ENCODE data around the gene MYO7A.

MYO7A gene

GRCh38 chr11:77129842-77130756 lies 2.1 kb downstream of the MYO7A start:
- DNase-seq, result no peak

DNA sequence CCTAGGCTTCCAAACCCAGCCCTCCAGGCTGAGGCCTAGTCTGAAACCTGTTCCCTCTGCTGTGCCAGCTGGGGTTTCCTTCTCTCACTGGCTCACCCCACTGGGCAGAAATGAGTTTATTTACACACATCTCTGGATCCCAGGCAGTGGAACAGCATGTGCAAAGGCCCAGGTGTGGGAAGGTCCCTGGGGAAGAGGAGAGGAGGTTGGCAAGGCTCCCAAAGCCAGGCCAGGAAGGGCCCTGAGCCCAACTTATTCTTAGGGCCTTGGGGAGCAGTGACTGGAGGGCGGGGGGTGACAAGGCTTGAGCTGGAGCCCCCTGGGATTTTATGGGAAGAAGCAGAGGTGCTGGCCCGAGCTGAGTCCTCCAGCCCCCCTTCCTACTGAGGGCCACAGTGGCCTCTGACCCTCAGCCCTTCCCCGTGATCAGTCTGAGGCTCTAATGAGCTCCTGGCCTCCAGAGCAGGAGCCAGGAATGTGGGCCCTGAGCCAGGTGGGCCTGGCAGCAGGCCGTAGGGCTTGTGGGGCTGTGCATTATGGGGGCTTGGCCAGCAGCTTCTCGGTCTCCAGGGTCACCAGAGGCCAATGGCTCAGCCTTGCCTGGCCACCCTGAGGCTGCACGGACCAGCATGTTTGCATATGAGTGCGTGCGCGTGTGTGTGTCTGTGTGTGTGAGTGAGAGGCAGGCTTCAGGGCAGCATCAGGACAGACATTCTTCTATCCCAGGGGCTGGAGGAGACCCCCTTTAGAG lies 2.9 kb downstream of the MYO7A start:
- DNase-seq, result no peak

DNA sequence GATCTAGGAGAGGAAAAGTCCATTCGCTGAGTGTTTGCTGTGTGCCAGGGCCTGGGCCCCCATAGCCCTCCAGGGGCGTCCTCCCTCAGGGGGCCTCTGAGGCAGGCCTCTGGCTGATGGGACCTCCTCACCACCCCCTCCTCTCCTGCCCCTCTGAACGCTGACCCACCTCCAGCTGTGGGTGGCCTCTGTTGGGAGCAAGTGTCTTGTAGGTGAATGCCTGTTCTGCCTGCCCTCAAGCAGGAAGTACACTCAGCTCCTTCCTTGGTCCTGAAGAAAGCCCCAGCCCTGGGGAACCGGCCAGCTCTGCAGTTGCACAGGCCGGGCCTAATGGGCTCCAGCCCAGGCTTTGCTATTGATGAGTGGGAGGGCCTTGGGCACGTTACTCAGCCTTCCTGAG lies 3.5 kb downstream of the MYO7A start:
- DNase-seq, result no peak

DNA sequence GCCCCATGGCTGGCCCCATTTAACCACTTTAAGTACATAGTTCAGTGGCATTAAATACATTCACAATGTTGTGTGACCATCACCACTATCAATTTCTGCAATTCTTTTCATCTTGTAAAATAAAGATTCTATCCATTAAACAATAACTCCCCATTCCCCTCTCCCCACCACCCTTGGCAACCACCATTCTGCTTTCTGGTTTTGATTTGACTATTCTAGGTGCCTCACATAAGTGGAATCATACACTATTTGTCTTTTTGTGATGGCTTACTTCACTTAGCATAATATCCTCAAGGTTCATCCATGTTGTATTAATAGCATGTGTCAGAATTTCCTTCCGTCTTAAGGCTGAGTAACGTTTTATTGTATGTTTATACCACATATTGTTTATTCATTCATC lies 7.0 kb downstream of the MYO7A start:
- DNase-seq, result no peak

DNA sequence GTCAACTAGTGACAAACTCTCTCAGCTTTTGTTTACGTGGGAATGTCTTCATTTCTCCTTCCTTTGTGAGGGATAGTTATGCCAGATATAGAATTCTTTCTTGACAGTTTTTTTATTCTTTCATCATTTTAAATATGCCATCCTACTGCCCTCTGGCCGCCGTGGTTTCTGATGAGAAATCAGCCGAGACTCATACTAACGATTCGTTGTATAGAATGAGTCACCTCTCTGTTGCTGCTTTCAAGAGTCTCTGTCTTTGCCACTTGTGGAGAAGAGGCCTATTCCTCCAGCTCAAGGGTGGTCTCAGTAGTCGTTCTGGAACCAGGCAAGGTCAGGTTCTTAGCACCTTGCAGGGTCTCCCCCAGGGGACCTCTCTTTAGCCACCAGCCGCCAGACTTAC lies 8.0 kb downstream of the MYO7A start:
- DNase-seq, result peak in 1 of 3 donors; percentile 32

DNA sequence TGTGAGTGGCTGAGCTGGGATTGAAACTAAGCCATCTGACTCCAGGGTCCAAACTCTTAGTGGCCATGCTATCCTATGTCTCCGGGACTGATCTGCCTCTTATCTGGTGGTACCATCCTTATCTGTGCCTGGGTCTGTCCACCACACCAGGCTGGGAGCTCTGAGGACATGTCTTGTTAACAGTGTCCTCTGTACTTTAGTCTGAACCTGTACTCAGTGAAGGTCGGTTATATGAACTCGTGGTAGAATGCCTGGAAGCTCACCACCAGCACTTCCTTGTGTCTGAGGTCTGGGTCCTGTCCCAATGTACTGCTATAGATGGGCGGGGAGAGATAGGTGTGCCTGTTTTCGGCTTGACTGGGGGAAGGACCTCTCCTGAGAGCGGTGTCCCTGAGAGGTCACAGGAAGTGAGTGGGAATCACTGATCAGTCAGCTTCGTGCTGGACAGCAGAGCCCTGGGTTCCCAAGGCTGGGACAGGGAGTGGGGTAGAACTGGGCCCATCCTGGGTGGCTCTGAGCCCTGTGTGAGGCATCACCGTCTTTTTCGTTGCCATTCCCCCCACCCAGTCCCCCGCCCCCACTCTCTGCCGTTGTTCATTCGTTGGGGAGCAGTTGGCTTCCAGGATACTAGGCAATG lies 8.9 kb downstream of the MYO7A start:
- no peak for DNase-seq

GRCh38 chr11:77137421-77137820 lies 9.4 kb downstream of the MYO7A start:
- no peak for DNase-seq

DNA sequence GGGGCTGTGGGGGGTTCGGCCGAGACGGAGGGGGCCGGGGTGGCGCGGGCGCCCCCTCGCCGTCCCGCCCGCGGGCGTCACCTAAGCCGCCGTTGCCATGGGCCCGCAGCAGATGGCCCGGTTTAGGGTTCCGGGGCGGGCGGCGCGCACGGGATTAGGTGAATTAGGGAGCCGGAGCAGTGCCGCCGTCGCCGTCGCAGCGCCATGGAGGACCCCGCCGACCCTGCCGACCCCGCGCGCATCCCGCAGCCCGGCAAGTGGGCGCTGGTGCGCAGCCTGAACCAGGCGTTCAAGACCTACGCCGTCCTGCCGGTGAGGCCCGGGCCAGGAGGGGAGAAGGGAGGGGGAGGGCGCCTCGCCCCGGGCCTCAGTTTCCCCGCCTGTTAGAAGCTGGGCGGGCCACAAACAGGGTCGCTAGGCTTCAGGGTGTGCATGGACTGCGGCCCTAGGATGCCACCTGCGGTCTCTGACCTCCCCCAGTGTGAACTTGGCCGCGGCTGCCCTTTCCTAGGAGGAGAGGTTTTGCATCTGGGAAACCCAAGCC lies 10.1 kb downstream of the MYO7A start:
- DNase-seq, result no peak

DNA sequence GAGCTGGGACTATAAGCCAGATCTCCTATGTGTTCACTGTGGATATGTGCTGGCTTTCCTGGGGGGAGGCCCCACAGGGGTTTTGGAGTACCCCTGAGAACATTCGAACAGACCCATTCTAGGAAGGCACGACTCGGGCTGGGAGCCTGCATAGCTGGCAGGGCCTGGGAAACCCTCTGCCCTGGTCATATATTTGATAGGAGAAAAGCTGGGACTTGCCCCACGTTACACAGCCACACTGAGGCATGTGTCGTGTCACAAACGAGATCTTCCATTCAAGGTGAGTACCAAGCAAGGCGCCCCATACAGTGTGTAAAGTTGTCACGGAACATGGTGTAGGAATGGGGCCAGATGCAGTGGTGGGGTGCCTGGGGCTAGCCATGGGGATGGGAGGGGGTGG lies 11.2 kb downstream of the MYO7A start:
- no peak for DNase-seq

GRCh38 chr11:77140231-77140851 lies 12.3 kb downstream of the MYO7A start:
- DNase-seq, result no peak

- DNase-seq, result no peak
These were observed 13.0 kb downstream of the MYO7A start for GRCh38 chr11:77141034-77141433.

- DNase-seq, result no peak
These were observed 13.4 kb downstream of the MYO7A start for GRCh38 chr11:77141475-77141874.

DNA sequence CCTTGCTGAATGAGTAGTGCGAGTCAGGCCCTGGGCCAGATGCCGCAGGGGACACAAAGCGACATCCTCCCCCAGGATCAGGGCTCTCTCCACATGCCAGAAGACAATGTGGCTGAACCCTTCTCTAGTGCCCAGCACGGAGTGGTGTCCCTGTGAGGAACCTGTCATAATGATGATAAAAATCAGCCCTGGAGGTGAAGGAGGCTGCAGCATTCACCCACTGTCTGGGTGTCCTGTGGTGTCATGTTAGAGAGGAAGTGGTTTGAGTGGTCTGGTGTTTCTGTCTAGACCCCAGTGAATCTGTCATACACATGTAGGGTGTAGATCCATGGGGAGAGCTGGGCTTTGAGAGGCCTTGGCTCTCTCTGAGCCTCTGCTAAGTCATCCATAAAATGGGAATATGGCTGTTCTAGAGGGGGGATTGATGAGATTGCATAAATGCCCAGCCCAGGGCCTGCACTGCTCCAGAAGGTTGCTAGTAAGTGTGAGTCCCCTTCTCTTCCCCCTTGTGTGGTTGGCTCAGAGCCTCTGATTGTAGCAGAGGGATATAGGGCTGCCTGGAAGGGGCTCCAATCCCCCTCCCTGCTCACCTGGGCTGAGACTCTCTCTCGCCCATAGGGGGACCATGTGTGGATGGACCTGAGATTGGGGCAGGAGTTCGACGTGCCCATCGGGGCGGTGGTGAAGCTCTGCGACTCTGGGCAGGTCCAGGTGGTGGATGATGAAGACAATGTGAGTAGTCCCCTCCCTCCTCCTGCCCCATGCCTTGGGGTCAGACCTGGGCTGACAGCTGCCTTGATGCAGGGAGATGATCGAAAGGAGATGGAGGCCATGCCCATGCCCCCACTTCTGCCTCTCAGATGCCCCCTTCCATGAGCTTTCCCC lies 14.3 kb downstream of the MYO7A start:
- DNase-seq, result no peak

DNA sequence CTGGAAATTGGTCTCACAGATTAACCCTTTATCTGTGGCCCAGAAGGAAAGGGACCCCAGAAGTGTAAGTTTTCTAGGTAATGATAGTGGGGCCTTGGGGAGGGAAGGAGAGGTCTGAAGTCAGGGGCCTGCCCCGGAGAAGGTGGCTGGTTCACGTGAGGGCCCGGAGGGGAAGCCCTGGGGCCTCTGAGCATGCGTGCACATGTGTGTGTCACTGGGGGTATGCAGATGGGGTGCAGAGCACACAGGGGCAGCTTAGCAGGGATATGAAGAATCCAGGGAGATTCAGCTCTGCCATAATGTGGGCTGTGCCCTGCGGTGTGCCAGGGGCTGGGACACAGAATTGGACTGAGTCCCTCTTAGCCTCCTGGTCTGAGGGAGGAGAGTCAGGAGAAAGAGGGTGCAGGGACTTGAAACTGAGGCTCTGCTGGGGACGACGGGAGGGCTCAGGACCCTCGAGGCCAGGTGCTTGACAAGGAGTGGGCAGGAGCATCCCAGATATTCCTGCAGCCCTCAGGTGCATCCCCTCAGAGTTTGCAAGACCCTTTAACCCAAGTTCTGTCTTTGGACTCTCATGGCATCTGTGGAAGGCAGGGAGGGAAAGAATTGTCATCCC lies 15.5 kb downstream of the MYO7A start:
- no peak for DNase-seq

GRCh38 chr11:77144196-77144856 lies 16.3 kb downstream of the MYO7A start:
- no peak for DNase-seq

- DNase-seq, result no peak
These were observed 16.9 kb downstream of the MYO7A start for GRCh38 chr11:77144857-77145428.

DNA sequence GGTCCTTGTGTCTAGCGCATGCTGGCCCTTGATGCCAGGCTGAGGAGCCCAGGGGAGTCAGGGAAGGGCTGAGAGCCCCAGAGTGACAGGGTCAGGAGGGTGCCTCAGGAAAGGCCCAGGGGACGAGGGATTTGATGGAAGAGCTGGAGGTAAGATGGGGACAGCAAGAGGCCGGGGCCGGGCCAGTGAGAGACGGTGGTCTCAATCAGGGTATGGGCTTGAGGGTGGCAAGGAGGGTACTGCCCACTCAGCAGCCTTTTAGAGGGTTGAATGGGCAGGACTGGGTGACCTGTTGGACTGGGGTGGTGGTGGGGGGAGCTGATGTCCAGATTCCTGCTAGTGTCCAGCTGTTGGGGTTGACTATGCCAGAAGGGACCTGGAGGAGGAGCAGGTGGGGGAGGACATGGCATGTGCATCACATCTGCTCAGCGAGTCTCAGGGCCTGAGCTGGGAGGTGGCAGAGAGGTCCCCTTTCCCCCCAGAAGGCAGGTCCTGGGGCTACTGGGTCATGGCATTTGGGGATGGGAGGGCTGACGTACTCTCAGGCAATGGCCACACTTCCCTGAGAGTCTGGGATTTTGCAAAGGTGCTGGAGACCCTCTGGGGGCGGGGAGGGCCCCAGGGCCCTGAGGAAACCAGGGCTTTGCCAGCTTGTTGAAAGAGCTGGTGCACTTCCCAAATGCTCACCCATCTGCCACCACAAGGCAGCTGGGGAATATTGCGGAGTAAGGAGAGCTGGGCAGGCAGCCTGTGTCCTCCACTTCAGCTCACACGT lies 18.4 kb downstream of the MYO7A start:
- no peak for DNase-seq

DNA sequence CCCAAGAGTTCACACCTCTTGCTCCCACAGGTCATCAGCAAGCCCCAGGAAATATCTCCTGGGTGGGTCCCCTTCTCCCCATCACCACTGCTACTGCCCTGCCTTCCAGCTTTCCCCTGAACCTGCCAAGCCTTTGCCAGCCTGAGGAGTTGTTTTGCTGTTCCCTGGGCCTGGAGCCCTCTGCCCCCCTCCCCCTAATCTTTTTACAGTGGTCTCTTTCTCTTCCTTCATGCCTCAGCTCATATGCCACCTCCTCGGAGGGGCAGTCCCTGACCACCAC lies 18.9 kb downstream of the MYO7A start:
- no peak for DNase-seq

DNA sequence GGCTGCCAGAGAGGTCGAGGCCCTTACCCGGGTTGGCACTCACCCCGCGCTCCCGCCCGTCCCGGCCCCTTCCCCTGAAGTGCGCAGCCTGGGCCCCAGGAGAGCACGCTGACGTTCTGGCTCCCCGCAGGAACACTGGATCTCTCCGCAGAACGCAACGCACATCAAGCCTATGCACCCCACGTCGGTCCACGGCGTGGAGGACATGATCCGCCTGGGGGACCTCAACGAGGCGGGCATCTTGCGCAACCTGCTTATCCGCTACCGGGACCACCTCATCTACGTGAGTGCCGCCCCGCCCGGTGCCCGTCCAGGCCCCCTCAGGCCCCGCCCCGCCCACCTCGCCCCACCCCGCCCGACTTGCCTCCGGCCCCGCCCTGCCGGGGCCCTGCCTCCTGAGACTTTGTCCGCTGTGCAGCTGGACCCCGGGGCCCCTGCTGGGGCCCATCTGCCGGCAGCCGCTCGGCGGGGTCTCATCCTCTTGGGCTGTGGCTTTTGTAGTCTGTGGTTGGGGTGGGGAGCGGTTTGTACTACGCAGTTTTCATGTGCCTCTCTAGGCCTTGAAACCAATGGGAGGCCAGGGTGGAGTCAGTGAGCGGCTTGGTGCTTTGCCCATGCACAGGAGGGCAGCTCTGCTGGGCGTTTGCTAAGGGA lies 19.7 kb downstream of the MYO7A start:
- peak in 1 of 3 donors; percentile 34 for DNase-seq
